PC-3 (cell line): ENCODE results near the gene ARG1. TPM values are rescaled to one million over a fixed set of nuclear protein-coding genes. Genes with fewer than 3 reads are reported as not detected.
A peak's percentile ranks its signal among the peaks of the same experiment; 100 is the strongest.
"Not testable (repeated sequence)": the region's sequence is repeated elsewhere in the genome, so short reads cannot be mapped to it uniquely, and the experiment has no call there.

Experiments used
- ATAC-seq: fragments of 200-7000 bp; cut with Tn5 transposase; 2 replicates; pipeline ENCODE4 v1.9.1; 2020; ENCODE audit warnings: mild to moderate bottlenecking, moderate library complexity
- BruUV-seq: library from RNA; stranded (reverse); fragments of 400-500 nt; replicated peaks from 2 replicates; lab custom pipeline; 2021; lab: Mats Ljungman, UMichigan
- CTCF ChIA-PET: fragments of 300-600 bp; sonication (Branson Sonifier 250); formaldehyde crosslinking; loops from one replicate; lab custom pipeline; 2022; ENCODE audit warnings: antibody characterized with exemption; lab: Charles Lee
- POLR2A ChIA-PET: fragments of 300-600 bp; sonication (Branson Sonifier 250); formaldehyde crosslinking; loops from one replicate; lab custom pipeline; 2022; ENCODE audit warnings: antibody characterized with exemption; ENCODE audit not compliant: unreplicated experiment; lab: Charles Lee
- DNase-seq: peaks from one replicate; pipeline ENCODE4 v3.0.0-alpha.2; 2015
- H2AFZ ChIP-seq: fragments of 300-600 bp; sonication (generic); 2 replicates; pipeline ENCODE4 v1.6.0; 2016; ENCODE audit warnings: antibody characterized with exemption, low read length
- H3F3A ChIP-seq: fragments of 300-600 bp; sonication (generic); one replicate; pipeline ENCODE4 v1.6.0; 2017; ENCODE audit warnings: antibody characterized with exemption, low read length, control low read depth, mild to moderate bottlenecking; ENCODE audit not compliant: unreplicated experiment
- H3K27ac ChIP-seq: fragments of 300-600 bp; sonication (generic); 2 replicates; pipeline ENCODE4 v1.5.1; 2016; ENCODE audit warnings: mild to moderate bottlenecking, low read length
- H3K27me3 ChIP-seq: fragments of 300-600 bp; sonication (generic); 2 replicates; pipeline ENCODE4 v1.6.1; 2016; ENCODE audit warnings: low read length, mixed read lengths
- H3K36me3 ChIP-seq: fragments of 300-600 bp; sonication (generic); 2 replicates; pipeline ENCODE4 v1.6.1; 2016; ENCODE audit warnings: low read depth, mixed run types, low read length, mixed read lengths
- H3K4me1 ChIP-seq: fragments of 300-600 bp; sonication (generic); 2 replicates; pipeline ENCODE4 v1.5.1; 2016; ENCODE audit warnings: low read length; ENCODE audit not compliant: insufficient read depth
- H3K4me2 ChIP-seq: fragments of 300-600 bp; sonication (generic); 2 replicates; pipeline ENCODE4 v1.6.0; 2016; ENCODE audit warnings: low read length
- H3K4me3 ChIP-seq: fragments of 300-600 bp; sonication (generic); 2 replicates; pipeline ENCODE4 v1.5.1; 2016; ENCODE audit warnings: mild to moderate bottlenecking, low read length, mixed read lengths
- H3K79me2 ChIP-seq: fragments of 300-600 bp; sonication (generic); 2 replicates; pipeline ENCODE4 v1.6.1; 2017; ENCODE audit warnings: low read length, mixed read lengths
- H3K9ac ChIP-seq: fragments of 300-600 bp; sonication (generic); 2 replicates; pipeline ENCODE4 v1.6.0; 2016; ENCODE audit warnings: mild to moderate bottlenecking, low read length
- H3K9me2 ChIP-seq: fragments of 300-600 bp; sonication (generic); replicated peaks from 2 replicates; pipeline ENCODE4 v1.6.1; 2016; ENCODE audit warnings: mixed run types, low read length, mixed read lengths
- H3K9me3 ChIP-seq: fragments of 300-600 bp; sonication (generic); 2 replicates; pipeline ENCODE4 v1.6.1; 2016; ENCODE audit warnings: low read length, mixed read lengths
- H4K20me1 ChIP-seq: fragments of 300-600 bp; sonication (generic); 2 replicates; pipeline ENCODE4 v1.6.1; 2016; ENCODE audit warnings: low read length, mixed read lengths
- CTCF ChIP-seq: fragments of 300-600 bp; sonication (generic); conservative IDR thresholded peaks from 2 replicates; pipeline ENCODE4 v1.5.1; 2017; ENCODE audit warnings: antibody characterized with exemption, low read depth, mild to moderate bottlenecking, low read length
- EZH2 ChIP-seq: fragments of 300-600 bp; sonication (generic); IDR thresholded peaks from one replicate; pipeline ENCODE4 v1.6.1; 2017; ENCODE audit warnings: antibody characterized with exemption, mild to moderate bottlenecking, low read length; ENCODE audit not compliant: unreplicated experiment
- EZH2phosphoT487 ChIP-seq: fragments of 300-600 bp; sonication (generic); IDR thresholded peaks from 2 replicates; pipeline ENCODE4 v1.6.1; 2018; ENCODE audit warnings: mild to moderate bottlenecking, antibody characterized with exemption, low read length, borderline replicate concordance
- intact Hi-C: fragments of 100-400 bp; cut with micrococcal nuclease; formaldehyde crosslinking; loops from 2 replicates; pipeline ENCODE4 v1.9.0; 2023
- total RNA-seq: library from RNA; depleted of rRNA; stranded (reverse); fragments of >200 nt; gene quantifications from 2 replicates; pipeline ENCODE4 v1.2.3, GENCODE V29; 2014

Gene ARG1
- total RNA-seq, 1 experiment from 2014 or later: not detected

- intact Hi-C loops: loop anchor here (5.0 kb wide), 1 partner anchor 645 kb away; no protein-coding TSS in a partner anchor
- no peak for DNase-seq
- no peaks in the 10 kb centered on the region for H3K79me2 ChIP-seq
Observed at GRCh38 chr6:131532580-131533039, 40.4 kb upstream of the ARG1 start.

GRCh38 chr6:131538615-131539014 is 34.4 kb upstream of the ARG1 start:
- H2AFZ ChIP-seq, BruUV-seq, H3K27ac ChIP-seq, ATAC-seq, H3K4me1 ChIP-seq, H3K27me3 ChIP-seq, H3F3A ChIP-seq, DNase-seq, H3K9me2 ChIP-seq, POLR2A ChIA-PET, H3K79me2 ChIP-seq, CTCF ChIA-PET, intact Hi-C loops, H3K4me3 ChIP-seq, H3K36me3 ChIP-seq, H4K20me1 ChIP-seq, H3K9ac ChIP-seq, H3K9me3 ChIP-seq, H3K4me2 ChIP-seq: not testable (repeated sequence)

More at GRCh38 chr6:131532580-131533039, 40.4 kb upstream of the ARG1 start:
- TF ChIP-seq CTCF (no peak), EZH2phosphoT487 (no peak), EZH2 (no peak)
- H3K27ac ChIP-seq: no peak overlapping the region
- ChIA-PET CTCF (no interaction called here), POLR2A (no interaction called here)
- no peak overlapping the region for H2AFZ ChIP-seq
- H3K9me2 ChIP-seq: no peaks in the 10 kb centered on the region
- no peak overlapping the region for H3K4me2 ChIP-seq
- no peaks in the 10 kb centered on the region for H3K27me3 ChIP-seq
- no peaks in the 10 kb centered on the region for H3F3A ChIP-seq
- no peaks in the 10 kb centered on the region for H3K36me3 ChIP-seq
- H4K20me1 ChIP-seq: no peaks in the 10 kb centered on the region
- no peak overlapping the region for H3K4me3 ChIP-seq
- no peak overlapping the region for H3K9ac ChIP-seq
- H3K9me3 ChIP-seq: no peaks in the 10 kb centered on the region
- no TSS peak for BruUV-seq
- no peak for ATAC-seq
- no peaks in the 10 kb centered on the region for H3K4me1 ChIP-seq

GRCh38 chr6:131545317-131545716 is 27.7 kb upstream of the ARG1 start:
- H3K9me3 ChIP-seq: no peaks in the 10 kb centered on the region
- DNase-seq: no peak
- H3K79me2 ChIP-seq: no peaks in the 10 kb centered on the region
- no peaks in the 10 kb centered on the region for H3K27me3 ChIP-seq
- no TSS peak for BruUV-seq
- H3K4me3 ChIP-seq: no peak overlapping the region
- no peaks in the 10 kb centered on the region for H3F3A ChIP-seq
- H3K9ac ChIP-seq: no peak overlapping the region
- no peak overlapping the region for H2AFZ ChIP-seq
- TF ChIP-seq CTCF (no peak), EZH2 (no peak)
- ChIA-PET POLR2A (interaction anchor here (0.7 kb wide), 1 partner anchor 382 kb away, joined by 3 read pairs; no protein-coding TSS in a partner anchor), CTCF (no interaction called here)
- no peaks in the 10 kb centered on the region for H3K4me1 ChIP-seq
- no peak overlapping the region for H3K4me2 ChIP-seq
- no peaks in the 10 kb centered on the region for H4K20me1 ChIP-seq
- ATAC-seq: peak; percentile 69
- intact Hi-C loops: no loop called here
- no peaks in the 10 kb centered on the region for H3K36me3 ChIP-seq
- no peak overlapping the region for H3K27ac ChIP-seq
- H3K9me2 ChIP-seq: no peaks in the 10 kb centered on the region
